Measurements from ENCODE around the gene ZFP1. TPM values are rescaled to one million over a fixed set of nuclear protein-coding genes. Genes with fewer than 3 reads are reported as not detected.
A peak's percentile ranks its signal among the peaks of the same experiment; 100 is the strongest.

The ZFP1 gene
- total and polyA plus RNA-seq, 2 experiments from 2014 or later: 4.8 to 12.5 TPM

DNA sequence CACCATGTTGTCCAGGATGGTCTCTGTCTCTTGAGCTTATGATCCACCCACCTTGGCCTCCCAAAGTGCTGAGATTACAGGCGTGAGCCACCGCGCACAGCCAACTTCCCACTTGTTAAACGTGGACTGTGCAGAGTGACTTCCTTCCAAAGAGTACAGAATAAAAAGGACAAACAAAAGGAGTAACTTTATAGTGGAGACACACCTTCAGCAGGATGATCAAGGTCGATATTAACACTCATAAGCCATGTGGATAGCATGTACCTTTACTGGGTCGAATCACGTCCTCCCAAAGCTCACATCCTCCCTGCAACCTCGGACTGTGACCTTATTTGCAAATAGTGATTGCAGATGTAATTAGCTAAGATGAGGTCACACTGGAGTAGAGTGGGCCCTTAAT is 10.1 kb upstream of the ZFP1 start (continued):
- TF ChIP-seq, protein P1, sequence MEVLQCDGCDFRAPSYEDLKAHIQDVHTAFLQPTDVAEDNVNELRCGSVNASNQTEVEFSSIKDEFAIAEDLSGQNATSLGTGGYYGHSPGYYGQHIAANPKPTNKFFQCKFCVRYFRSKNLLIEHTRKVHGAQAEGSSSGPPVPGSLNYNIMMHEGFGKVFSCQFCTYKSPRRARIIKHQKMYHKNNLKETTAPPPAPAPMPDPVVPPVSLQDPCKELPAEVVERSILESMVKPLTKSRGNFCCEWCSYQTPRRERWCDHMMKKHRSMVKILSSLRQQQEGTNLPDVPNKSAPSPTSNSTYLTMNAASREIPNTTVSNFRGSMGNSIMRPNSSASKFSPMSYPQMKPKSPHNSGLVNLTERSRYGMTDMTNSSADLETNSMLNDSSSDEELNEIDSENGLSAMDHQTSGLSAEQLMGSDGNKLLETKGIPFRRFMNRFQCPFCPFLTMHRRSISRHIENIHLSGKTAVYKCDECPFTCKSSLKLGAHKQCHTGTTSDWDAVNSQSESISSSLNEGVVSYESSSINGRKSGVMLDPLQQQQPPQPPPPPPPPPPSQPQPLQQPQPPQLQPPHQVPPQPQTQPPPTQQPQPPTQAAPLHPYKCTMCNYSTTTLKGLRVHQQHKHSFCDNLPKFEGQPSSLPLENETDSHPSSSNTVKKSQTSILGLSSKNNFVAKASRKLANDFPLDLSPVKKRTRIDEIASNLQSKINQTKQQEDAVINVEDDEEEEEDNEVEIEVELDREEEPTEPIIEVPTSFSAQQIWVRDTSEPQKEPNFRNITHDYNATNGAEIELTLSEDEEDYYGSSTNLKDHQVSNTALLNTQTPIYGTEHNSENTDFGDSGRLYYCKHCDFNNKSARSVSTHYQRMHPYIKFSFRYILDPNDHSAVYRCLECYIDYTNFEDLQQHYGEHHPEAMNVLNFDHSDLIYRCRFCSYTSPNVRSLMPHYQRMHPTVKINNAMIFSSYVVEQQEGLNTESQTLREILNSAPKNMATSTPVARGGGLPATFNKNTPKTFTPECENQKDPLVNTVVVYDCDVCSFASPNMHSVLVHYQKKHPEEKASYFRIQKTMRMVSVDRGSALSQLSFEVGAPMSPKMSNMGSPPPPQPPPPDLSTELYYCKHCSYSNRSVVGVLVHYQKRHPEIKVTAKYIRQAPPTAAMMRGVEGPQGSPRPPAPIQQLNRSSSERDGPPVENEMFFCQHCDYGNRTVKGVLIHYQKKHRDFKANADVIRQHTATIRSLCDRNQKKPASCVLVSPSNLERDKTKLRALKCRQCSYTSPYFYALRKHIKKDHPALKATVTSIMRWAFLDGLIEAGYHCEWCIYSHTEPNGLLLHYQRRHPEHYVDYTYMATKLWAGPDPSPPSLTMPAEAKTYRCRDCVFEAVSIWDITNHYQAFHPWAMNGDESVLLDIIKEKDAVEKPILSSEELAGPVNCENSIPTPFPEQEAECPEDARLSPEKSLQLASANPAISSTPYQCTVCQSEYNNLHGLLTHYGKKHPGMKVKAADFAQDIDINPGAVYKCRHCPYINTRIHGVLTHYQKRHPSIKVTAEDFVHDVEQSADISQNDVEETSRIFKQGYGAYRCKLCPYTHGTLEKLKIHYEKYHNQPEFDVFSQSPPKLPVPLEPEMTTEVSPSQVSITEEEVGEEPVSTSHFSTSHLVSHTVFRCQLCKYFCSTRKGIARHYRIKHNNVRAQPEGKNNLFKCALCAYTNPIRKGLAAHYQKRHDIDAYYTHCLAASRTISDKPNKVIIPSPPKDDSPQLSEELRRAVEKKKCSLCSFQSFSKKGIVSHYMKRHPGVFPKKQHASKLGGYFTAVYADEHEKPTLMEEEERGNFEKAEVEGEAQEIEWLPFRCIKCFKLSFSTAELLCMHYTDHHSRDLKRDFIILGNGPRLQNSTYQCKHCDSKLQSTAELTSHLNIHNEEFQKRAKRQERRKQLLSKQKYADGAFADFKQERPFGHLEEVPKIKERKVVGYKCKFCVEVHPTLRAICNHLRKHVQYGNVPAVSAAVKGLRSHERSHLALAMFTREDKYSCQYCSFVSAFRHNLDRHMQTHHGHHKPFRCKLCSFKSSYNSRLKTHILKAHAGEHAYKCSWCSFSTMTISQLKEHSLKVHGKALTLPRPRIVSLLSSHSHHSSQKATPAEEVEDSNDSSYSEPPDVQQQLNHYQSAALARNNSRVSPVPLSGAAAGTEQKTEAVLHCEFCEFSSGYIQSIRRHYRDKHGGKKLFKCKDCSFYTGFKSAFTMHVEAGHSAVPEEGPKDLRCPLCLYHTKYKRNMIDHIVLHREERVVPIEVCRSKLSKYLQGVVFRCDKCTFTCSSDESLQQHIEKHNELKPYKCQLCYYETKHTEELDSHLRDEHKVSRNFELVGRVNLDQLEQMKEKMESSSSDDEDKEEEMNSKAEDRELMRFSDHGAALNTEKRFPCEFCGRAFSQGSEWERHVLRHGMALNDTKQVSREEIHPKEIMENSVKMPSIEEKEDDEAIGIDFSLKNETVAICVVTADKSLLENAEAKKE (CRISPR knock-in tag; IDR thresholded peaks at IDR 0.05): no peak

DNA sequence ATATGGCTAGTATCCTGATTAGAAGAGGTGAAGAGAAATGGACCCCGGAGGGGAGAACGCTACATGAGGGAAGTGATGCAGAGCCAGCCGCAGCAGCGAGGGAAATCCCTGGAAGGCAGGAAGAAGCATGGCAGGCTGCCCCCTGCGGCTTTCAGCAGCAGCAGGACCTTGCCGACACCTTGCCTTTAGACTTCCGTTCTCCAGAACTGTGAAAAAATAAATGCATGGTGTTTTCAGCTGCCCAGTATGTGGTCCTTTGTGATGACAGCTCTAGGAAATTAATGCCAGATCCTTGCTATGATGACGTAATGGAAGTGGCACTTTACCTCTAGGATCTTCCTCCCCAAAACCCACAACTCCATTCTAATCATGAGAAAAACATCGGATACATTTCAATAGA is 9.7 kb upstream of the ZFP1 start:
- Histone ChIP-seq H3K9me2 (ENCODE audit: insufficient read depth) (no peaks in the 10 kb centered on the region), H4K20me1 (replicated peaks; ENCODE audit: insufficient read depth) (no peaks in the 10 kb centered on the region), H3K4me1 (ENCODE audit: insufficient read depth) (peaks cover 3% of the 10 kb centered on the region), H3F3A (replicated peaks; ENCODE audit: low read depth) (0 out of 2 replicates have a peak, but pooled peaks cover 3% of the 10 kb centered on the region), H3K27ac (ENCODE audit: low read depth) (no peak overlapping the region), H3K27me3 (ENCODE audit: insufficient read depth) (no peaks in the 10 kb centered on the region), H3K4me2 (no peak overlapping the region), H2AFZ (peak overlapping the region; percentile 94), H3K36me3 (ENCODE audit: insufficient read depth) (no peaks in the 10 kb centered on the region), H3K4me3 (no peak overlapping the region), H3K79me2 (replicated peaks; ENCODE audit: insufficient read depth) (no peaks in the 10 kb centered on the region)
- DNase-seq (ENCODE audit: low spot score) (peak; percentile 54), ATAC-seq (peak; percentile 78)
- peaks cover 2% of the 10 kb centered on the region for H3K27me3 Mint-ChIP-seq (ENCODE audit: insufficient read depth, low read depth, poor library complexity)
- no peaks in the 10 kb centered on the region for H3K36me3 Mint-ChIP-seq (ENCODE audit: low read depth)
- peaks cover 2% of the 10 kb centered on the region; the same call in 1 of the 3 replicates for H3K9me3 Mint-ChIP-seq
- peaks cover 10% of the 10 kb centered on the region for H3K4me1 Mint-ChIP-seq
- H3K4me3 Mint-ChIP-seq: no peak overlapping the region
- H3K27ac Mint-ChIP-seq: no peak overlapping the region
- no peak for TF ChIP-seq STAT1 (IDR thresholded peaks at IDR 0.05; ENCODE audit: unreplicated experiment)
- no peak for TF ChIP-seq ZNF331 (CRISPR knock-in tag; IDR thresholded peaks at IDR 0.05; ENCODE audit: low read depth)
- TF ChIP-seq JUNB (IDR thresholded peaks at IDR 0.05; ENCODE audit: unreplicated experiment): no peak
- TF ChIP-seq NANOG (IDR thresholded peaks at IDR 0.05; ENCODE audit: borderline replicate concordance): no peak
- TF ChIP-seq, protein P2, sequence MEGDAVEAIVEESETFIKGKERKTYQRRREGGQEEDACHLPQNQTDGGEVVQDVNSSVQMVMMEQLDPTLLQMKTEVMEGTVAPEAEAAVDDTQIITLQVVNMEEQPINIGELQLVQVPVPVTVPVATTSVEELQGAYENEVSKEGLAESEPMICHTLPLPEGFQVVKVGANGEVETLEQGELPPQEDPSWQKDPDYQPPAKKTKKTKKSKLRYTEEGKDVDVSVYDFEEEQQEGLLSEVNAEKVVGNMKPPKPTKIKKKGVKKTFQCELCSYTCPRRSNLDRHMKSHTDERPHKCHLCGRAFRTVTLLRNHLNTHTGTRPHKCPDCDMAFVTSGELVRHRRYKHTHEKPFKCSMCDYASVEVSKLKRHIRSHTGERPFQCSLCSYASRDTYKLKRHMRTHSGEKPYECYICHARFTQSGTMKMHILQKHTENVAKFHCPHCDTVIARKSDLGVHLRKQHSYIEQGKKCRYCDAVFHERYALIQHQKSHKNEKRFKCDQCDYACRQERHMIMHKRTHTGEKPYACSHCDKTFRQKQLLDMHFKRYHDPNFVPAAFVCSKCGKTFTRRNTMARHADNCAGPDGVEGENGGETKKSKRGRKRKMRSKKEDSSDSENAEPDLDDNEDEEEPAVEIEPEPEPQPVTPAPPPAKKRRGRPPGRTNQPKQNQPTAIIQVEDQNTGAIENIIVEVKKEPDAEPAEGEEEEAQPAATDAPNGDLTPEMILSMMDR (conservative IDR thresholded peaks at IDR 0.05; ENCODE audit: low read depth in 2 of 2): no peak
- TF ChIP-seq, protein P3, sequence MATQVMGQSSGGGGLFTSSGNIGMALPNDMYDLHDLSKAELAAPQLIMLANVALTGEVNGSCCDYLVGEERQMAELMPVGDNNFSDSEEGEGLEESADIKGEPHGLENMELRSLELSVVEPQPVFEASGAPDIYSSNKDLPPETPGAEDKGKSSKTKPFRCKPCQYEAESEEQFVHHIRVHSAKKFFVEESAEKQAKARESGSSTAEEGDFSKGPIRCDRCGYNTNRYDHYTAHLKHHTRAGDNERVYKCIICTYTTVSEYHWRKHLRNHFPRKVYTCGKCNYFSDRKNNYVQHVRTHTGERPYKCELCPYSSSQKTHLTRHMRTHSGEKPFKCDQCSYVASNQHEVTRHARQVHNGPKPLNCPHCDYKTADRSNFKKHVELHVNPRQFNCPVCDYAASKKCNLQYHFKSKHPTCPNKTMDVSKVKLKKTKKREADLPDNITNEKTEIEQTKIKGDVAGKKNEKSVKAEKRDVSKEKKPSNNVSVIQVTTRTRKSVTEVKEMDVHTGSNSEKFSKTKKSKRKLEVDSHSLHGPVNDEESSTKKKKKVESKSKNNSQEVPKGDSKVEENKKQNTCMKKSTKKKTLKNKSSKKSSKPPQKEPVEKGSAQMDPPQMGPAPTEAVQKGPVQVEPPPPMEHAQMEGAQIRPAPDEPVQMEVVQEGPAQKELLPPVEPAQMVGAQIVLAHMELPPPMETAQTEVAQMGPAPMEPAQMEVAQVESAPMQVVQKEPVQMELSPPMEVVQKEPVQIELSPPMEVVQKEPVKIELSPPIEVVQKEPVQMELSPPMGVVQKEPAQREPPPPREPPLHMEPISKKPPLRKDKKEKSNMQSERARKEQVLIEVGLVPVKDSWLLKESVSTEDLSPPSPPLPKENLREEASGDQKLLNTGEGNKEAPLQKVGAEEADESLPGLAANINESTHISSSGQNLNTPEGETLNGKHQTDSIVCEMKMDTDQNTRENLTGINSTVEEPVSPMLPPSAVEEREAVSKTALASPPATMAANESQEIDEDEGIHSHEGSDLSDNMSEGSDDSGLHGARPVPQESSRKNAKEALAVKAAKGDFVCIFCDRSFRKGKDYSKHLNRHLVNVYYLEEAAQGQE (IDR thresholded peaks at IDR 0.05; ENCODE audit: unreplicated experiment): no peak
- TF ChIP-seq CREB1 (CRISPR knock-in tag; IDR thresholded peaks at IDR 0.05; ENCODE audit: low read depth): no peak
